K562 (cell line): ENCODE measurements around the gene IARS2. TPM values are rescaled to one million over a fixed set of nuclear protein-coding genes. Genes with fewer than 3 reads are reported as not detected.

Experiments used
- CHD1 ChIP-seq: fragments of 200-600 bp; sonication (generic); IDR thresholded peaks from one replicate; pipeline ENCODE4 v1.6.1; 2012; ENCODE audit warnings: mild to moderate bottlenecking, moderate library complexity, low read length, inconsistent platforms
- GATAD2A ChIP-seq: fragments of 450-650 bp; IDR thresholded peaks from 2 replicates; pipeline ENCODE4 v1.6.1; 2017
- IFI16 ChIP-seq: fragments of 250-450 bp; sonication (Bioruptor Pico); IDR thresholded peaks from 2 replicates; pipeline ENCODE4 v2.1.2; 2022; ENCODE audit warnings: mild to moderate bottlenecking, inconsistent platforms
- MXI1 ChIP-seq: IDR thresholded peaks from 2 replicates; pipeline ENCODE4 v1.6.1; 2011; ENCODE audit warnings: low read depth, mild to moderate bottlenecking, improper control_type of control experiment, low read length
- RERE ChIP-seq: sonication (generic); formaldehyde crosslinking; IDR thresholded peaks from 2 replicates; pipeline ENCODE4 v1.8.0; 2023; ENCODE audit warnings: missing genetic modification reagents, mild to moderate bottlenecking, borderline replicate concordance
- SIN3A ChIP-seq, 2 experiments: fragments of 150-350 bp in 1 of 2; IDR thresholded peaks; 2 replicates each; pipeline ENCODE4 v1.6.1; 2011 to 2016; ENCODE audit warnings: borderline replicate concordance in 2 of 2, low read depth in 2 of 2, low read length in 2 of 2, mild to moderate bottlenecking in 2 of 2, moderate library complexity in 2 of 2; ENCODE audit not compliant: control insufficient read depth in 1 of 2
- TFAP4 ChIP-seq: sonication (generic); formaldehyde crosslinking; IDR thresholded peaks from 2 replicates; pipeline ENCODE4 v1.8.0; 2022; ENCODE audit warnings: missing genetic modification reagents, mild to moderate bottlenecking, moderate library complexity, borderline replicate concordance
- TRIM24 ChIP-seq, 2 experiments: fragments of 450-650 bp; IDR thresholded peaks; 2 replicates each; pipeline ENCODE4 v1.6.1; 2016
- polyA plus RNA-seq, 8 experiments: library from polyadenylated mRNA; depleted of rRNA in 4 of 8; stranded (reverse) in 5 of 8; unstranded in 3 of 8; fragments of >200 nt; fragmentation: Nextera tagmentation in 2 of 8; fragmentation: Illumina TruSeq in 1 of 8; extraction: Ambion mirVana in 2 of 8; extraction: Trizol in 1 of 8; gene quantifications; 2 replicates each; pipeline versions ENCODE4 v1.2.1 to v1.2.3, GENCODE V29; 2011 to 2014; ENCODE audit warnings: inconsistent platforms in 1 of 8, missing spikeins in 1 of 8
- total RNA-seq, 7 experiments: library from RNA; depleted of rRNA in 6 of 7; stranded (reverse); fragments of >200 nt in 6 of 7; fragmentation: Illumina TruSeq in 2 of 7; extraction: Trizol in 2 of 7; gene quantifications; 2 replicates each; pipeline versions ENCODE4 v1.2.1 to v1.2.3, GENCODE V29; 2011 to 2021; ENCODE audit warnings: low replicate concordance in 1 of 7

IARS2 gene
- total and polyA plus RNA-seq, 9 of the 15 experiments (the other 6 are each of a cell fraction or from before 2014, with no cell fraction given): 39.6 to 127 (median 93.8) TPM

GRCh38 chr1:220094016-220094911 lies at the start of gene IARS2 (continued):
- no peak for TF ChIP-seq CHD1
- 0 out of 2 replicates have a peak, but pooled peaks have one; percentile 14 for TF ChIP-seq RERE (CRISPR knock-in tag)
- peak in 1 of 2 experiments; percentile 71; a peak in 2 of 4 replicates for TF ChIP-seq TRIM24 (IDR thresholded peaks at IDR 0.05)
- peak; percentile 88; the same call in 1 of the 2 replicates for TF ChIP-seq GATAD2A
- peak; percentile 64; the same call in 1 of the 2 replicates for TF ChIP-seq TFAP4
- TF ChIP-seq MXI1: peak; percentile 23; the same call in 1 of the 2 replicates
- TF ChIP-seq IFI16 (CRISPR knock-in tag): no peak
- peak; percentile 50 to 79; a peak in 3 of 4 replicates for TF ChIP-seq SIN3A (IDR thresholded peaks at IDR 0.05; ENCODE audit: borderline replicate concordance in 2 of 2, control insufficient read depth in 1 of 2, low read depth in 2 of 2, low read length in 2 of 2)
